ENCODE results near the gene ZNF451. TPM values are rescaled to one million over a fixed set of nuclear protein-coding genes. Genes with fewer than 3 reads are reported as not detected.

The ZNF451 gene
- total RNA-seq, result 15.5 and 18.0 TPM in 2 replicates

GRCh38 chr6:57089687-57090457, at the start of gene ZNF451:
Gene ZNF451 (plus strand): TSS chr6:57090188. CDS start chr6:57090254, 66 bp downstream.

GRCh38 chr6:57046332-57047256, 43.4 kb upstream of the ZNF451 start, which contains the start of gene KIAA1586:
Gene KIAA1586 (plus strand): TSS chr6:57046693. CDS start chr6:57046756, 63 bp downstream.

GRCh38 chr6:57172136-57173055, 82.4 kb downstream of the ZNF451 start, which contains the start of gene BAG2:
Gene BAG2 (plus strand): TSS chr6:57172326. CDS start chr6:57172698, 372 bp downstream.

Other genes starting within 250 kb of the ZNF451 start
- gene BEND6, start 135.1 kb upstream of the ZNF451 start, total RNA-seq, result 7.1 and 8.6 TPM in 2 replicates
- gene KIAA1586, start 43.5 kb upstream of the ZNF451 start, total RNA-seq, result 4.2 and 6.9 TPM in 2 replicates
- 13.1 and 15.0 TPM in 2 replicates for gene BAG2, start 82.1 kb downstream of the ZNF451 start, total RNA-seq
- gene RAB23, start 132.1 kb downstream of the ZNF451 start, total RNA-seq, result 14.4 and 19.5 TPM in 2 replicates
- gene PRIM2, start 227.4 kb downstream of the ZNF451 start, total RNA-seq, result 30.3 and 44.2 TPM in 2 replicates